ENCODE measurements around the gene VGF.
A peak's percentile ranks its signal among the peaks of the same experiment; 100 is the strongest.

Gene VGF

GRCh38 chr7:101185258-101185839 is 20.0 kb upstream of the VGF start:
- DNase-seq (ENCODE audit: low spot score), result no peak

- peak; percentile 28 for DNase-seq (ENCODE audit: low spot score)
These were observed 14.9 kb upstream of the VGF start, which contains the start of gene NAT16 for GRCh38 chr7:101180130-101180755. TSS of gene NAT16 (minus strand) at chr7:101180293. CDS start at chr7:101174807, 5,486 bp downstream.

DNA sequence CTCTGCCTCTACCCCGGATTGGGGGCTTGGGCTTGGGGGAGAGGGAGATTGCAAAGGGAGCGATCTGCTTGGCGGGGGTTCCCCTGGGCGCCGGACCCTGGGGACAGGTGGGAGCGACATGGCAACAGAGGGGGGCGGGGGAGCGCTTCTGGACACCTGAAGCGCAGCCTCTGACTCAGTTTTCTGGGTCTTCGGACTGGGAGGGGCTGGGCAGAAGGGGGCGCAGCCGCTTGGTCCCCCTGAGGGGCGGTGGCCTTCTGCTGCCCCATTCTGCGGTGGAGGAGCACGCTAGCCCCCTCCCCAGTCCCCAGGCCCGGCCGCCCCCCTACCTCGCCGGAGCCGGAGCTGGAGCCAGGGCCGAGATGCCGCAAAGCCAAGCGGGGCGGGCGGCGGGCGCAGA is 14.3 kb upstream of the VGF start:
- no peak for DNase-seq (ENCODE audit: low spot score)

- no peak for DNase-seq (ENCODE audit: low spot score)
These were observed 13.7 kb upstream of the VGF start for GRCh38 chr7:101179117-101179516.

DNA sequence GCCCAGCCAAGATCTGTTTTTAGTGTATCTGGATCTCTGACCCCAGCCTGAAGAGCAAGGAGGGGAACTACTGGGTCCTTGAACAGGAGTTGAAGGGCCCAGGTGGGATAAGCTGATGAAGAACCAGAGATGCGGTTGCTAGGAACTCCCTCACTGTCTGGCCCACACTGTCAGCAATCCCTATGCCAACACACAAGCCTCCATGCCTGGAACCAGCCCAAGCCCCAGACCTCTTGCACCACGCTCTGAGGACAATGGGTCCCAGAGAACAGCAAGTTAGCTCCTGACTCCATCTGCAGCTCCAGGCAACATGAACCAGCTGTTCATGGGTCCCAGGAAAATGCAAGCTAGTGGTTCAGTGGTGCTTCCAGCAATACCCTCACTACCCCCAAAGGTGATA is 12.3 kb upstream of the VGF start:
- peak; percentile 20 for DNase-seq (ENCODE audit: low spot score)

DNA sequence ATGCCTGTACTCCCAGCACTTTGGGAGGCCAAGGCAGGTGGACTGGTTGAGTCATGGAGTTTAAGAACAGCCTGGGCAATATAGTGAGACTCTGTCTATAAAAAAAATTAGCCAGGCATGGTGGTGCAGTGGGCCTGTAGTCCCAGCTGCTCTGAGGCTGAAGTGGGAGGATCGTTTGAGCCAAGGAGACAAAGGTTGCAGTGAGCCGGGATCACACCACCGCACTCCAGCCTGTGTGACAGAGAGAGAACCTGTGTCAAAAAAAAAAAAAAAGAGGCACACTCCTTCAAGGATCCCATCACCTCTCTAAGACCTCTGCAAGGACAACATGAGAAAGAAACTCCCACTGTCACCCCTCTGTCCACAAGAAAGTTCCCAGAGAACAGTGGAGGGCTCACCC is 10.3 kb upstream of the VGF start:
- no peak for DNase-seq (ENCODE audit: low spot score)

- DNase-seq (ENCODE audit: low spot score), result no peak
These were observed 9.0 kb upstream of the VGF start for GRCh38 chr7:101174322-101174854.

DNA sequence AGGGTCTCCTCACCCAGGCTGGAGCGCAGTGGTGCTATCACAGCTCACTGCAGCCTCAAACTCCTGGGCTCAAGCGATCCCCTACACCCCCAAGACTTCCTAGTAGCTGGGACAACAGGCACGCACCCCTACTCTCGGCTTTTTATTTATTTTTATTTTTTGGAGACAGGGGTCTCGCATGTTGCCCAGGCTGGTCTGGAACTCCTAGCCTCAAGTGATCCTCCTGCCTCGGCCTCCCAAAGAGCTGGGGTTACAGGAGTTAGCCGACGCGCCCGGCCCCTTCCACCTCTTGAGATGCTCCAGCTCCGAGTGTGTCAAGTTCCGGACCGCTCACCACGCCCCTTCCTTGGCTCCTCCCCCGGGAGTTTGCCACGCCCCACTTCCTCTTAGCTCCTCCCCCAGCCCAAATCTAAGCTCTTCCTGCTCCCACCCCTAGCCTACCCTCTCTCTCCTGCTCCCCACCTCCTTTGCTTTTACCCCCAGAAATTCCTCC is 8.4 kb upstream of the VGF start:
- peak; percentile 31 for DNase-seq (ENCODE audit: low spot score)

GRCh38 chr7:101172854-101173751 is 7.7 kb upstream of the VGF start:
- DNase-seq (ENCODE audit: low spot score), result peak; percentile 23

DNA sequence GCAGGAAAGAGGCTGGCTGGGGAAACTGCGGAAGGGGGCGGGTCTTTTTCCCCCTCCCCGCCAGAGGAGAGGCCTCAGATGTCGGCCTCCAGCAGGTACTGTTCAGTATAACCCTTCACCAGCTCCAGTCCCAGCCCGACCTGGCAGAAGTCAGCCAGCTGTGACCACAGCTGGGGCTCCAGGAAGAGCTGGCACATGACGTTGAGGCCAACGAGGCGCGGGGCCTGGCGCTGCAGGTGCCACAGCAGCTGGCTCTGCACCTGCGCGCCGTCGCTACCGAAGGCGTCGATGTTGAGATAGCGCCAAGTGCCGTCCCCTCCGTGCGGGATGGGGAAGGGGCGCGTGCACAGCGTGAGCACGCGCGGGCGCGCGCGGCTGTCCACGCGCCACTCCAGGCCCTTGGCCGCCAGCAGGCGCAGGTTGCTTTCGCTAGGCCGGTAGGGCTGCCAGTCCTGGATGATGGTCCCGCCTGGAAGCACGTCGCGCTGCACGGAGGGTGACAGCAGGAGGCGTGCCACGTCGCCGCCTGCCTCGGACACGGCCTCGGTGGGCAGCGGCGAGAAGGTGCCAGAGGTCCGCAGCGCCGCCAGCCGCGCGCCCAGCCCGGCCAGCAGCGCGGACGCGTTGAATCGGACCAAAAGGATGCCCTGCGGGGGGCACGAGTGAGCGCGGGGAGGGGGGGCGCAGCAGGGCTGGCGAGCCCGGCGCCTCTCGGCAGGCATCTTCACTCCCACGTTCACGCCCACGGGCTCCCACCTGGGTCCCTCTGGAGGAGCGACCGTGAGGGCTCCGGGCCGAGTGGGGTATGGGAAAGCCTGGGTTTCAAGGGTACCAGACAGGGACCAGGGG is 6.9 kb upstream of the VGF start:
- peak; percentile 14 for DNase-seq (ENCODE audit: low spot score)

- DNase-seq (ENCODE audit: low spot score), result peak; percentile 47
These were observed 6.1 kb upstream of the VGF start for GRCh38 chr7:101171442-101171837.

- DNase-seq (ENCODE audit: low spot score), result peak; percentile 21
These were observed 5.5 kb upstream of the VGF start for GRCh38 chr7:101170617-101171441.

- DNase-seq (ENCODE audit: low spot score), result peak; percentile 90
These were observed 4.6 kb upstream of the VGF start for GRCh38 chr7:101169838-101170551.

GRCh38 chr7:101169110-101169837 is 3.9 kb upstream of the VGF start:
- no peak for DNase-seq (ENCODE audit: low spot score)

DNA sequence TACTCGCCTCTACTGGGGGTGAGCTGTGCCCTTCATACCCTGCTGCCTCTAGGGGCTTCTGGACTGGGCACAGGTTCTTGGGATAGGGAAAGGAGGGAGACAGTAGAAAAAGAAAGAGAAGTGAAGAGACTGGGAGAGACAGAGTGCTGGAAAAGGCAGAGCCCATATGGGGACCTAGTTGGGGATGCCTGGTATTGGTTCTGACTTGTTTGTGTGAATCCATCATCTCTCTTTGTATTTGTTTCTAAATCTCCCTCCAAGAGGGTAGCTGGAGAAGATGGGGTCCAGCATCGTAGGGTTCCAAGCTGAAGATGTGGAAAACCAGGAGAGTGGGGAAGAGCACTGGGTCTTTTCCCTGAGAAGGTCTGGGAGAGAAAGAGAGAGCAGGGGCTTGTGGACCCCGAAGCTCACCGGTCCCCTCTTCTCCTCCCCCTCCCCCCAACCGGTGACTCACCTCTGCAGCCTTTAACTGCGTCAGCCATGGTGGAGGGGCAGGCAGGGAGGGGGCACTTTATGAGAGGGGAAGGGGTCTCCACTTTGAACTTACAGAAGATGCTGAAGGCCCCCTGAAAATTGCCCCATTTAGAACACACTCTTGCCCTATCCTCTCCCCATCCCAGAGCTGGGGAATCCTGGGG is 3.2 kb upstream of the VGF start:
- no peak for DNase-seq (ENCODE audit: low spot score)

DNA sequence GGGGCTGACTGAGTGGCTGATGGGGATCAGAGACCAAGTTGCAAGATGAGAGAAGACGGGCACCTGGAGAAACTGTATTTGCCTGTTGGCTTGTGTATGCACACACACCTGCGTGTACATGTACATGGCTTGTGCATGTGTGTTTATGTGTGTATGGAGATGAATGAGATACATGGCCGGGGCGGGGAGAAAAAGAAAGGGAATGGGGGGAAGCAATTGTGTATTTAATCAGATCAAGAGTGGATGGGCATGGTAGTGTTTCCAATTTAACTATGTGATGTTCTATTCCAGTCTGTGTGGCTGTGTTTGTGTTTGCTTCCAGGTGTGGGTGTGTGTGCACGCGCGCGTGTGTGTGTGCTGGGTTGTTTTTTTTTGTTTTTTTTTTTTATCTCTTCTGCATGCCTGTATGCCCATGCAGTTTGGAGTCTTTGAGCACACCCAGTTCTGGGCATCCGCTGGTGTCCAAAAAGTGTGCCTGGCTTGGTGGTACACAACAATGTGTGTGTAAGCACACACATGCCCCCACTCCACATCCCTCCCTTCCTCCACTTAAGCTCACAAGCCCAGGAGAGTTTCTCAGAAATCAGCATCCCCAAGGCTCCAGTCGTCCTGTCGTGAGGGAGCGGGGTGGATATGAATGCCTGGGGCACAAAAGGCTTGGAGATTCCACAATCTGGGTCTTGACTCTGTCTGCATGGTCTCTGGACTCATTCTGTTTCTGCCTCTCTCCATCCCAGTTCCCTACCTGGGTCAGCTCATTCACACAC is 2.5 kb upstream of the VGF start:
- no peak for DNase-seq (ENCODE audit: low spot score)

- DNase-seq (ENCODE audit: low spot score), result no peak
These were observed 1.7 kb upstream of the VGF start for GRCh38 chr7:101166909-101167644.

GRCh38 chr7:101166648-101166908 is 1.2 kb upstream of the VGF start:
- DNase-seq (ENCODE audit: low spot score), result no peak
